ENCODE data around the gene MACF1.

The MACF1 gene

DNA sequence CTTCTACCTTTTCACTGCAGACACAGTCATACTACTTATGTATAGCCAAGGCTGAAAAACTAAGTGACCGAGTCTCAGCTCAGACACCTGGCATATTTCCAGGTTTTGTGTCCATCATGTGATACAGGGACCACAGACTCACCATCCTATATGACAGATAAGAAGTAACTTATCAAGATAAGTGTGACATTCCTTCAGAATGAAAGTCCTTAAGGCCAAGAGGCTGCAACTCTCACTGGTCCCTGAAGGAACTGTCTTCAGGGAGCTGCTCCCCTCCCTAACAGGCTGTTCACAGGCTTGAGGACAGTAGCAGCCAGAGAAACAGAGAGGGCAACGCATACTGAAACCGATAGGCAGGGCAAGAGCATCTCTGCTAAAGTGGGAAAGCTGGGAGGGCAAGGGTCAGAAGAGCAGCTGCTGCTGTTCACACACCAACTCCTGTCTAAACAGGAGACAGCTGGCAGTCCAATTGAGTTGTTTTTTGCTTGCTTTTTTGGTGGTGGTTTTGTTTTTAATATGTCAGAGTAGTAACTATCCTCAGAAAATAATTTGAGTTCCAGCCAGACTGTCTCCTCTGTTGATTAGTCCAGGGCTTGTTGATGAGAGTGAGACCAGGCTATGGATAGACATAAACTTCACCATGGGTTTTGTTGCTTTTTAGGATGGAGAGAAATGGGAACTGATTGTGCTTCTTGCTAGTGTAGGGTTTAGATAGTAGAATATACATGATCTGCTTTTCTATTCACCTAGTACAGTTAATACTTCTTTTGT lies 67.7 kb downstream of the MACF1 start:
- no peak for DNase-seq (ENCODE audit: low spot score)
- TF ChIP-seq, protein P1, sequence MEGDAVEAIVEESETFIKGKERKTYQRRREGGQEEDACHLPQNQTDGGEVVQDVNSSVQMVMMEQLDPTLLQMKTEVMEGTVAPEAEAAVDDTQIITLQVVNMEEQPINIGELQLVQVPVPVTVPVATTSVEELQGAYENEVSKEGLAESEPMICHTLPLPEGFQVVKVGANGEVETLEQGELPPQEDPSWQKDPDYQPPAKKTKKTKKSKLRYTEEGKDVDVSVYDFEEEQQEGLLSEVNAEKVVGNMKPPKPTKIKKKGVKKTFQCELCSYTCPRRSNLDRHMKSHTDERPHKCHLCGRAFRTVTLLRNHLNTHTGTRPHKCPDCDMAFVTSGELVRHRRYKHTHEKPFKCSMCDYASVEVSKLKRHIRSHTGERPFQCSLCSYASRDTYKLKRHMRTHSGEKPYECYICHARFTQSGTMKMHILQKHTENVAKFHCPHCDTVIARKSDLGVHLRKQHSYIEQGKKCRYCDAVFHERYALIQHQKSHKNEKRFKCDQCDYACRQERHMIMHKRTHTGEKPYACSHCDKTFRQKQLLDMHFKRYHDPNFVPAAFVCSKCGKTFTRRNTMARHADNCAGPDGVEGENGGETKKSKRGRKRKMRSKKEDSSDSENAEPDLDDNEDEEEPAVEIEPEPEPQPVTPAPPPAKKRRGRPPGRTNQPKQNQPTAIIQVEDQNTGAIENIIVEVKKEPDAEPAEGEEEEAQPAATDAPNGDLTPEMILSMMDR (IDR thresholded peaks at IDR 0.05) = no peak
- peak overlapping the region; percentile 31 for H3K4me3 ChIP-seq
- peak overlapping the region; percentile 54 to 82 for H3K27ac ChIP-seq

DNA sequence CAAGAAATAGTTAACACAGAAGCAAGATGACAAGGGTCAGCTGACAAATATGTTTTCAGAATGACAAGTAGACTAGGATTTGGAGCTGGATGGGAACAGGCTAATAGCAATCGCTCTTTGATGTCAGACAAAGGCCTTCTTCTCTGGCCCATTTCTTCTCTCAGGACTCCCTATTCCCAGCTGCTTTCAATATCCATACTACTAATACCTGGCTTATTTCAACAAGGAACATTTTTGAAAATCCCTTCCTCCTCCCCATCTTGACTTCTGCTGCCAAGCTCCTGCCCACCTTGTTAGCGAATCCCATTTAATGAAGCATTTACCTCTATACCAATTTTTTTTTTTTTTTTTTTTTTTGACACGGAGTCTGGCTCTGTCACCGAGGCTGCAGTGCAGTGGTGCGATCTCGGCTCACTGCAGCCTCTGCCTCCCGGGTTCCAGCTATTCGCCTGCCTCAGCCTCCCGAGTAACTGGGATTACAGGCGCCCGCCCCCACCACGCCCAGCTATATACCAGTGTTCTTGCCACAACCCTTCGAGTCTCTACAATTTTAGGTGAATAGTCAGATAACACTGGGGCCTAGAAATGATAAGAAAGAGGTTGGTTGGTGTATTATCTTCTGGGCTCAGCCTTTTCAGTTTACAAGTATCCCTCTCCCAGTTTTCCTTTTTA lies 68.4 kb downstream of the MACF1 start:
- Histone ChIP-seq H3K4me3 (no peak overlapping the region), H3K27ac (peak overlapping the region; percentile 54 to 82)
- no peak for DNase-seq (ENCODE audit: low spot score)
- TF ChIP-seq, protein P1 (IDR thresholded peaks at IDR 0.05) = no peak

DNA sequence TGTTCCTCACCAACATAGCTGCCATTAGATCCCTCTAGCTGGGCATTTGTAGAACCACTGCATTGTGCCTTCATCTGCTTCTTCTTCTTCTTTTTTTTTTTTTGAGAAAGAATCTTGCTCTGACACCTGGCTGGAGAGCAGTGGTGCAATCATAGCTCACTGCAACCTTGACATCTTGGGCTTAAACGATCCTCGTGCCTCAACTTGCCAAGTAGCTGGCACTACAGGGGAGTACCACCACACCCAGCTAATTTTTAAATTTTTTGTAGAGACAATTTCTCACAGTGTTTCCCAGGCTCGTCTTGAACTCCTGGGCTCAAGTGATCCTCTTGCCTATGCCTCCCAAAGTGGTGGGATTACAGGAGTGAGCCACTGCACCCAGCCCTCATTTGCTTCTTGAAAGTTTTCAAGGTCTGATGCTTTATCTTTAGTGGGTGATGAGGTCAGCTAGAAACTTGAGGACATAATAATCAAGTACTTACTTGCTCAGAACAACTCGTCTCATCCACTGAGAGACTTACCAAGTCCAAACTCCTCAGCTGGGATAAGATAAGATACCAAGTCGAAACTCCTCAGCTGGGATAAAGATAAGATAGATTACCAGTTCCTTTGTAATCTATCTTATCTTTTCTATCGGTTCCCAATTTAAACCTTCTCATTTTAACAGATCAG lies 71.5 kb downstream of the MACF1 start:
- Histone ChIP-seq H3K27ac (no peak overlapping the region), H3K4me3 (no peak overlapping the region)
- no peak for DNase-seq (ENCODE audit: low spot score)
- TF ChIP-seq, protein P1 (IDR thresholded peaks at IDR 0.05) = no peak

DNA sequence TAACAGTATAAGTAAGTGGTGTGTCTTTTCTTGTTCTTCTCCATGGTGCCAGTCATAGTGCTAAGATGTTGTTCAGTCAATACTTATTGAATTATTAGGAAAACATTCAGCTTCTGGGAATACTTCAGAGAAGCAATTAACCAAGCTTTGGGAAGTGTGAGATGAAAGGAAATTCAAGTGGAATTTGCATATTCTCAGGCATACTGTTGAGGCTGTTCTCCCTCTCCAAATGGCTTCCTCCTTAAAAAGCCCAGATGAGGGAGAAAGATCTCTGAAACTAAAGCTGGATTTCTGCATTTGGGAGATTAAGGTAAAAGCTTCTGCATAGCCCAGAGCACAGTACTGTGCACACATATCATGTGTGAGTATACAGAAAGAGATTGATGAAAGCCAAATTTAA lies 73.4 kb downstream of the MACF1 start:
- DNase-seq (ENCODE audit: low spot score) = no peak
- TF ChIP-seq, protein P1 (IDR thresholded peaks at IDR 0.05) = no peak
- Histone ChIP-seq H3K4me3 (no peak overlapping the region), H3K27ac (no peak overlapping the region)

DNA sequence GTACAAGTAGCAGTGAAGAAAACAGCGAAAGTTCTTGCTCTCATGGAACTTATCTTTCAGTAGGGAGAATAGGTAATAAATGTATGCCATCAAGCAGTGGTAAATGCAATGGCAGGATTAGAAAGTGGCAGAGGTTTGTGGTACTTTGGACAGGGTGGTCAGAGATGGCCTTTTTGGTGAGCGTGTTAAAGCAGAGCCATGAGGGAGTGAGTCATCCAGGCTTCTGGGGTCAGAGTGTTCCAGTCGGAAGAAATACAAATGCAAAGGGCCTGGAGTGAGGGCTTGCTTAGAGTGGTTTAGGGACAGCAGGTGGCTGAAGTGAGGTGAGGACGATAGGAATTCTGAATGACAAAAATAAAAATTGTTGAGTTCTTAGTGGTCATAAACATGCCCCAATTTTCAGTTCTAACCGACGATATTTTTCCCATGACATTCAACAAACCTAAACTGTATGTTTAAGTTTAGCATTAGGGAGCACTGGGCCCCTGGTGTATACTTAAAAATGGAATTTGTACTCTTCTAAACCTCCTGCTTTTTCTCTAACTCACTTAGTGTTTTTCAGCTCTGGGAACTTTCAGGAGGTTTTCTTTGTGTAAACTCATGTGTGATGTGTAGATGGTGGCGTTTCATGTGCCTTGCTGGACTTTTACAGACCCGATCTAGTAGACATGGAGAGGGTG lies 78.2 kb downstream of the MACF1 start:
- no peak for DNase-seq (ENCODE audit: low spot score)
- TF ChIP-seq, protein P1 (IDR thresholded peaks at IDR 0.05) = no peak
- Histone ChIP-seq H3K4me3 (no peak overlapping the region), H3K27ac (peak overlapping the region in 1 of 2 donors; percentile 8)

DNA sequence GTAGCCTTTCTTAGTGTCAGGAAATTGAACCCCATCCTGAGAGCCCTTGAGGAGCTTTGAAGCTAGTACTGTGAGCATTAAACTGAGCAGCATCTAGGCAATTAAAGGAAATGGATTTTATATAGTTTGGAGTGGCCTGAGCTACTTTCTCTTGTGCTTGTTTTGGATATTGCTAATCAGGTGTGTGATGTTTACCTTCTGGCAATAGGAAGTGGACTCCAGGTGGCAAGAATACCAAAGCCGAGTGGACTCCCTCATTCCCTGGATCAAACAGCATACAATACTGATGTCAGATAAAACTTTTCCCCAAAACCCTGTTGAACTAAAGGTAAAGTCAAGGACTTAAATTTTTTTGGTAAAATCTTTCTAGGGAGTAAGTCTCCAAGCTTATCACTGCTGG lies 79.4 kb downstream of the MACF1 start:
- TF ChIP-seq, protein P1 (IDR thresholded peaks at IDR 0.05) = no peak
- no peak for DNase-seq (ENCODE audit: low spot score)
- H3K4me3 ChIP-seq = no peak overlapping the region
- no peak overlapping the region for H3K27ac ChIP-seq
